Hematopoietic multipotent progenitor cell treated with erythropoietin and hydrocortisone succinate and interleukin-3 and kit ligand, for 15 days (in vitro differentiated cells): ENCODE data around the gene RNF213.
"Not testable (repeated sequence)": the region's sequence is repeated elsewhere in the genome, so short reads cannot be mapped to it uniquely, and the experiment has no call there.

Experiments used
- DNase-seq: peaks from one replicate; pipeline ENCODE4 v3.0.0-alpha.2; 2015; ENCODE audit warnings: low spot score

The RNF213 gene

GRCh38 chr17:80320496-80320895, 59.8 kb downstream of the RNF213 start:
- no peak for DNase-seq

DNA sequence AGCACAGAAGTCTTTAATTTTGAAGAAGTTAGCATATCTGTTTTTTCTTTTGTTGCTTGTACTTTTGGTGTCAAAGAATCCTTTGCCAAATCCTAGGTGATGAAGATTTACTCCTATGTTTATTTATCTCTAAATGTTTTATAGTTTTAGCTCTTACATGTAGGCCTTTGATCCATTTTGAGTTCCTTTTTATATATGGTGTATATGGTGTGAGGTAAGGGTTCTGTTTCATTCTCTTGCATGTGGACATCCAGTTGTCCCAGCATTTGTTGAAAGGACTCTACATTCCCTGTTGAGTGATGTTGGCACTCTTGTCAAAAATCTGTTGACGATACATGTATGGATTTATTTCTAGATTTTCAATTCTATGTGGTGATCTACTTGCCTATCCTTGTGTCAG, 62.2 kb downstream of the RNF213 start:
- no peak for DNase-seq

- no peak for DNase-seq
Measured at GRCh38 chr17:80323982-80324381, 63.3 kb downstream of the RNF213 start.

GRCh38 chr17:80327518-80327917, 66.9 kb downstream of the RNF213 start:
- DNase-seq: no peak

- no peak for DNase-seq
Measured at GRCh38 chr17:80328634-80329380, 68.2 kb downstream of the RNF213 start.

GRCh38 chr17:80329421-80329820, 68.8 kb downstream of the RNF213 start:
- DNase-seq: not testable (repeated sequence)

DNA sequence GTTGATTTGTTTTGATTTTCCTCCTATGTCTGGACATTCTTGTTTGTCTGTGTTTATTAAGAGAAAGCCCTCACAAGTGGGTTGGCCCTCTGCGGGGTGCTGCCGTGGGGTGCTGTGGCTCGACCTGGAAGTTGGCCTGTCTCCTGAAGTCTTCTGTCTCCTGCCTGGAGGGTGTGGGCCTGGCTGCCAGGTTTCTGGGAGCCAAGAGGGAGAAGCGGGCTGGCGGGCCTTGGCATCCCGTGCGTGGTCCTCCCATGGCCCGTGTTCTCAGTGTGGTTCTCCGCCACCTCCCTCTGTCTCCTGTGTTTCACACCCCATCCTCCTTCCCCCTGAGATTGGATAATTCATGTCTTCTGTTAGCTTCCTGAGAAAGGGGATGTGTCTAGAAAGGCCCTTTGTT, 69.6 kb downstream of the RNF213 start:
- DNase-seq: no peak

DNA sequence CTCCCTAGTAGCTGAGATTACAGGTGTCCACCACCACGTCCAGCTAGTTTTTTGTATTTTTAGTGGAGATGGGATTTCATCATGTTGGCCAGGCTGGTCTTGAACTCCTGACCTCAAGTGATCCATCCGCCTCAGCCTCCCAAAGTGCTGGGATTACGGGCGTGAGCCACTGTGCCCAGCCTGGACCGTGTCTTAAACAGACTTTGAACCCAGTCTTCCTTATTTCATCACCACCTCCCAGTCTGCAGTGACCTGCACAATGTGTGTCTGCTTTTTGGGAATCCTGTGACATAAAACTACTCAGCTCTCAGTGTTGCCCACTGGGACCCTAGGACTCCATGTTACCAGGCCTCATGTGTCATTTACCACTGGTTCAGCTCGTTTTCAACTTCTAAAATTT, 70.3 kb downstream of the RNF213 start:
- DNase-seq: not testable (repeated sequence)

DNA sequence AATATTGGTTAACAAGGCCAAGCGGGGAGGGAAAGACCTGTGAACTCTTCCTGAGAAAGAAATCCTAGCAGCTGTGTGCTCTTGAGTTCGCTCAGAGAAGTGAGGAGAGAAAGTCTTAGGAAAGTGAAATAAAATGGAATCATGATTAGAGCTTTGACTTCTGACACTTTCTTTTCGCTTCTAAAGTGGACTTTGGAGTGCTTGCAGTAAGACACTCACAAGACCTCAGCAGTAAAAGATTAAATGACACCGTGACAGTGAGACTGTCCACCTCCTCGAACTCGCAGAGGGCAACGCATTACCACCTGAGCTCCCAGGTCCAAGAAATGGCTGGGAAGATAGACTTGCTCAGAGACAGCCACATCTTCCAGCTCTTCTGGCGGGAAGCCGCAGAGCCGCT, 71.2 kb downstream of the RNF213 start:
- DNase-seq: no peak

- DNase-seq: no peak
Measured at GRCh38 chr17:80337195-80337895, 76.7 kb downstream of the RNF213 start.

GRCh38 chr17:80339118-80339517, 78.5 kb downstream of the RNF213 start:
- no peak for DNase-seq

DNA sequence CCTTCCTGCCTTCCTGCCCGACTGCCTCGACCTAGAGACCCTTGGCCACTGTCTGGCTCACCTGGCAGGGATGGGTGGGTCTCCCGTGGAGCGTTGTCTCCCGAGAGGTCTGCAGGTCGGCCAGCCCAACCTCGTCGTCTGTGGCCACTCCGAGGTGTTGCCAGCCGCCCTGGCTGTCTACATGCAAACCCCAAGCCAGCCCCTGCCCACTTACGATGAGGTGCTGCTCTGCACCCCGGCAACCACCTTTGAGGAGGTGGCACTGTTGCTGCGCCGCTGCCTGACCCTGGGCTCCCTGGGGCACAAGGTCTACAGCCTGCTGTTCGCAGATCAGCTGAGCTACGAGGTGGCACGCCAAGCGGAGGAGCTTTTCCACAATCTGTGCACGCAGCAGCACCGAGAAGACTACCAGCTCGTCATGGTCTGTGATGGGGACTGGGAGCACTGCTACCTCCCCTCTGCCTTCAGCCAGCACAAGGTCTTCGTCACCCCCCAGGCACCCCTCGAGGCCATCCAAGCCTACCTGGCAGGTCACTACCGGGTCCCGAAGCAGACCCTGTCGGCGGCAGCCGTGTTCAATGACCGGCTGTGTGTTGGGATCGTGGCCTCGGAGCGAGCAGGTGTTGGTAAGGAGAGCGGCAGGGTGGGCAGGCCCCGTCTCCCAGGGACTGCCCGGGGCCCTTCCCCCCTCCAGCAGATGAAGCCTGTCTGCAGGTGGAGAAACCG, 79.2 kb downstream of the RNF213 start:
- no peak for DNase-seq

DNA sequence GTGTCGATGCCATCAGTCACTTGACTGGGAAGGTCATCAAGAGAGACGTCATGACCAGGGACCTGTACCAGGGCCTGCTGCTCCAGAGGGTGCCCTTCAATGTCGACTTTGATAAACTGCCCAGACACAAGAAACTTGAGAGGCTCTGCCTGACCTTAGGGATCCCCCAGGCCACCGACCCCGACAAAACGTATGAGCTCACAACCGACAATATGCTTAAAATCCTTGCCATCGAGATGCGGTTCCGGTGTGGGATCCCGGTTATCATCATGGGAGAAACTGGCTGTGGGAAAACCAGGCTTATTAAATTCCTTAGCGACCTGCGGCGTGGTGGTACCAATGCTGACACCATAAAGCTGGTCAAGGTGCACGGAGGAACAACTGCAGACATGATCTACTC, 84.7 kb downstream of the RNF213 start:
- no peak for DNase-seq

DNA sequence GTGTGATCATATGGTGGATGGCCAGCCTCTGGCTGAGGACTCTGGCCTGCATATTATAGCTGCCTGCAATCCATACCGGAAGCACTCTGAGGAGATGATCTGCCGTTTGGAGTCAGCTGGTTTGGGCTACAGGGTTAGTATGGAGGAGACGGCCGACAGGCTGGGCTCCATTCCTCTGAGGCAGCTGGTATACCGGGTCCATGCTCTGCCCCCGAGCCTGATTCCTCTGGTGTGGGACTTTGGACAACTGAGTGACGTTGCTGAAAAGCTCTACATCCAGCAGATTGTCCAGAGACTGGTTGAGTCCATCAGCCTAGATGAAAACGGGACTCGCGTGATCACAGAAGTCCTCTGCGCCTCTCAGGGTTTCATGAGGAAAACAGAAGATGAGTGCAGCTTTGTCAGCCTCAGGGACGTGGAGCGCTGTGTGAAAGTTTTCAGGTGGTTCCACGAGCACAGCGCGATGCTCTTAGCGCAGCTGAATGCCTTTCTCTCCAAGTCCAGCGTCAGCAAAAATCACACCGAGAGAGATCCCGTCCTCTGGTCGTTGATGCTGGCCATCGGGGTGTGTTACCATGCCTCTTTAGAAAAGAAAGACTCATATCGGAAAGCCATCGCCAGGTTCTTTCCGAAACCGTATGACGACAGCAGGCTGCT, 85.3 kb downstream of the RNF213 start:
- DNase-seq: no peak

DNA sequence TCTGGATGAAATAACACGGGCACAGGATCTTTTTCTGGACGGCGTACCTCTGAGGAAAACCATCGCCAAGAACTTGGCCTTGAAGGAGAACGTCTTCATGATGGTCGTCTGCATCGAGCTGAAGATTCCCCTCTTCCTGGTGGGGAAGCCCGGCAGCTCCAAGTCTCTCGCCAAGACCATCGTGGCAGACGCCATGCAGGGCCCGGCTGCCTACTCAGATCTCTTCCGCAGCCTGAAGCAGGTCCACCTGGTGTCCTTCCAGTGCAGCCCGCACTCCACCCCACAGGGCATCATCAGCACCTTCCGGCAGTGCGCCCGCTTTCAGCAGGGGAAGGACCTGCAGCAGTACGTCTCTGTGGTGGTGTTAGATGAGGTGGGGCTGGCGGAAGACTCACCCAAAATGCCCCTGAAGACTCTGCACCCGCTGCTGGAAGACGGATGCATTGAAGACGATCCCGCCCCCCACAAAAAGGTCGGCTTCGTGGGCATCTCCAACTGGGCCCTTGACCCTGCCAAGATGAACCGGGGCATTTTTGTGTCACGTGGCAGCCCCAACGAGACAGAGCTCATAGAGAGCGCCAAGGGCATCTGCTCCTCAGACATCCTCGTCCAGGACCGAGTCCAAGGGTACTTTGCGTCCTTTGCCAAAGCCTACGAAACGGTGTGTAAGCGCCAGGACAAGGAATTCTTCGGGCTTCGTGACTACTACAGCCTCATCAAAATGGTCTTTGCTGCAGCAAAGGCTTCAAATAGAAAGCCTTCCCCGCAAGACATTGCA, 86.0 kb downstream of the RNF213 start:
- no peak for DNase-seq

- DNase-seq: no peak
Measured at GRCh38 chr17:80347536-80347935, 86.9 kb downstream of the RNF213 start.

- DNase-seq: no peak
Measured at GRCh38 chr17:80347948-80348351, 87.3 kb downstream of the RNF213 start.

GRCh38 chr17:80348551-80349150, 88.0 kb downstream of the RNF213 start:
- no peak for DNase-seq

DNA sequence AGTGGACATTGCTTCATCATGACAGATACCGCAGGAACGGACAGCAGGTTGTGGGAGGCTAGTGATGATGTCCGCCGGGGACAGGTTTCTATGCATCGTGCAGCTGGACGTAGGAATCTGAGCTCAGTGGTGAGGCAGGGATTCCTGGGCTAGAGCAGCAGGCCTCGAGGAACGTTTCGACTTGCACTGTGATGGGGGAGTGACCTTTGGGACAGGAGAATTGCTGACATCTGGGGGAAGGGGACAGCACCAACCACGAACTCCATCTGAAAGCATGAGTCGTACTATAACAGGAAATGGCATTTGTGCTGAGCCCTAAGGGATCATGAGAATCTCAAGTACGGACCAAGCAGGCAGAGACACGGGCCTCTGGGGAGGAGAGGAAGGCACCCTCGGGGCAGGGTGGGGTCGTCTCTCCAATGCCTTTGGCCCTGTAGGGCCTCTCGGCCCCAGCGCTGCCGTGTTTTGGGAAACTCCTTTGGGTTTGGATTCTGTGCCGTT, 88.5 kb downstream of the RNF213 start:
- DNase-seq: no peak

DNA sequence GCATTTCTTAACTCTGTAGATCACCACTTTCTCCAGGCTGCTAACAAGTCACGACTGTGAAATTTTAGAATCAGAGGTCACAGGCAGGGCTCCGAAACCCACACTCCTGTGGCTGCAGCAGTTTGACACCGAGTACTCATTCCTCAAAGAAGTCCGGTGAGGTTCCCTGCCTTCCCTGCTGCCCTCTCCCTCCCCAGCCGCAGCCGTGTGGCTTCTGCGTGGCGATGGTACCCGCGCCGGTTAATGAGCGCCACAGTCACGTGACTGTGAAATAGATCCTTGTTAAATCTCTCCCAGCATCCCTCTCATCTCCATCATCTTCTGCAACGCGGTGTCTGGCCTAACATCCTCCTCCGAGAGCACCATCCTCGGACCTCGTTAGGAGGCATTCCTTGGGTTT, 89.1 kb downstream of the RNF213 start:
- DNase-seq: no peak
